GM12878 (cell line): Measurements from ENCODE around the gene AMBP. TPM values are rescaled to one million over a fixed set of nuclear protein-coding genes. Genes with fewer than 3 reads are reported as not detected.

ENCODE experiments used
- ATAC-seq: fragments of 200-7000 bp; cut with Tn5 transposase; 3 replicates; pipeline ENCODE4 v1.9.1; 2020; ENCODE audit warnings: mild to moderate bottlenecking, moderate library complexity
- BruUV-seq: library from RNA; stranded (reverse); fragments of 400-500 nt; replicated peaks from 2 replicates; lab custom pipeline; 2021; lab: Mats Ljungman, UMichigan
- CTCF ChIA-PET: fragments of 300-600 bp; sonication (Branson Sonifier 250); formaldehyde crosslinking; extraction: SDS; loops from one replicate; lab custom pipeline; 2021; ENCODE audit warnings: inconsistent platforms; lab: Yijun Ruan, JAX
- POLR2A ChIA-PET: fragments of 350-600 bp; formaldehyde crosslinking; extraction: SDS; loops from one replicate; lab custom pipeline; 2021; ENCODE audit warnings: inconsistent platforms; lab: Charles Lee
- RAD21 ChIA-PET: fragments of 300-600 bp; sonication (Branson Sonifier 250); formaldehyde crosslinking; loops from one replicate; lab custom pipeline; 2023; ENCODE audit warnings: antibody characterized with exemption; ENCODE audit not compliant: unreplicated experiment; lab: Charles Lee
- SMC1A ChIA-PET: fragments of 300-600 bp; sonication (Branson Sonifier 250); formaldehyde crosslinking; loops from one replicate; lab custom pipeline; 2023; ENCODE audit not compliant: unreplicated experiment, uncharacterized antibody; lab: Charles Lee
- DNase-seq: peaks from one replicate; pipeline ENCODE4 v3.0.0-alpha.2; 2011; ENCODE audit warnings: low read depth, low spot score
- FAIRE-seq: peaks from 3 replicates; lab custom pipeline; 2011; peaks lifted over from hg19 to GRCh38; lab: Jason Lieb, UNC
- H2AFZ ChIP-seq: 2 replicates; pipeline ENCODE4 v1.6.0; 2011; ENCODE audit warnings: low read depth, low read length, control low read depth; ENCODE audit not compliant: control insufficient read depth
- H3K27ac ChIP-seq: 2 replicates; pipeline ENCODE4 v1.5.1; 2011; ENCODE audit warnings: control low read depth; ENCODE audit not compliant: control insufficient read depth, insufficient read depth
- H3K27me3 ChIP-seq, 2 experiments: replicated peaks in 1 of 2; 2 replicates each; pipeline versions ENCODE4 v1.6.0 to v1.6.1; 2011; ENCODE audit warnings: low read length in 1 of 2; ENCODE audit not compliant: control insufficient read depth in 2 of 2, insufficient read depth in 2 of 2
- H3K36me3 ChIP-seq, 2 experiments: 2 replicates each; pipeline ENCODE4 v1.5.1; 2011; ENCODE audit warnings: low read length in 1 of 2; ENCODE audit not compliant: control insufficient read depth in 2 of 2, insufficient read depth in 2 of 2
- H3K4me1 ChIP-seq: 2 replicates; pipeline ENCODE4 v1.6.1; 2011; ENCODE audit warnings: mild to moderate bottlenecking, low read length, moderate library complexity, mixed read lengths; ENCODE audit not compliant: control insufficient read depth, insufficient read depth
- H3K4me2 ChIP-seq: 2 replicates; pipeline ENCODE4 v1.6.0; 2011; ENCODE audit warnings: control low read depth; ENCODE audit not compliant: control insufficient read depth, insufficient read depth
- H3K4me3 ChIP-seq: fragments of 200-600 bp; sonication (generic); 2 replicates; pipeline ENCODE4 v1.5.1; 2016
- H3K79me2 ChIP-seq: 2 replicates; pipeline ENCODE4 v1.6.0; 2011; ENCODE audit warnings: low read length; ENCODE audit not compliant: control insufficient read depth, insufficient read depth
- H3K9ac ChIP-seq: 2 replicates; pipeline ENCODE4 v1.8.0; 2011; ENCODE audit warnings: low read length, control low read depth, mixed read lengths; ENCODE audit not compliant: control insufficient read depth, insufficient read depth
- H3K9me3 ChIP-seq: replicated peaks from 3 replicates; pipeline ENCODE4 v1.5.1; 2011; ENCODE audit warnings: mild to moderate bottlenecking, low read length; ENCODE audit not compliant: control insufficient read depth, insufficient read depth
- H4K20me1 ChIP-seq: 2 replicates; pipeline ENCODE4 v1.6.0; 2011; ENCODE audit not compliant: control insufficient read depth, insufficient read depth
- GATAD2B ChIP-seq: fragments of 450-650 bp; conservative IDR thresholded peaks from 2 replicates; pipeline ENCODE4 v1.6.1; 2017; ENCODE audit warnings: low read depth, mild to moderate bottlenecking, moderate library complexity
- KDM1A ChIP-seq: fragments of 200-600 bp; sonication (generic); IDR thresholded peaks from 2 replicates; pipeline ENCODE4 v1.6.1; 2016; ENCODE audit warnings: borderline replicate concordance
- NFYA ChIP-seq: IDR thresholded peaks from 2 replicates; pipeline ENCODE4 v1.6.1; 2011; ENCODE audit warnings: low read depth, mild to moderate bottlenecking, low read length, improper control_type of control experiment, borderline replicate concordance
- NKRF ChIP-seq: fragments of 450-650 bp; conservative IDR thresholded peaks from 2 replicates; pipeline ENCODE4 v1.6.1; 2017; ENCODE audit warnings: mild to moderate bottlenecking, moderate library complexity
- PKNOX1 ChIP-seq: fragments of 450-650 bp; IDR thresholded peaks from 2 replicates; pipeline ENCODE4 v1.6.1; 2016; ENCODE audit warnings: mild to moderate bottlenecking
- SIX5 ChIP-seq: IDR thresholded peaks from 2 replicates; pipeline ENCODE4 v1.6.1; 2011; ENCODE audit warnings: mild to moderate bottlenecking, low read depth, low read length, moderate library complexity; ENCODE audit not compliant: severe bottlenecking
- SUZ12 ChIP-seq: fragments of 200-600 bp; sonication (generic); IDR thresholded peaks from one replicate; pipeline ENCODE4 v1.6.1; 2018; ENCODE audit warnings: antibody characterized with exemption, mild to moderate bottlenecking; ENCODE audit not compliant: unreplicated experiment
- TCF12 ChIP-seq: IDR thresholded peaks from 2 replicates; pipeline ENCODE4 v1.6.1; 2011; ENCODE audit warnings: low read depth, mild to moderate bottlenecking, low read length
- TCF3 ChIP-seq: IDR thresholded peaks from 2 replicates; pipeline ENCODE4 v1.6.1; 2012; ENCODE audit warnings: low read depth, mild to moderate bottlenecking, low read length, borderline replicate concordance; ENCODE audit not compliant: insufficient read depth
- ZBTB4 ChIP-seq: fragments of 450-650 bp; formaldehyde crosslinking; IDR thresholded peaks from 2 replicates; pipeline ENCODE4 v1.4.0; 2022; ENCODE audit warnings: mild to moderate bottlenecking, moderate library complexity
- ZNF687 ChIP-seq: fragments of 450-650 bp; IDR thresholded peaks from 2 replicates; pipeline ENCODE4 v1.6.1; 2017; ENCODE audit warnings: mild to moderate bottlenecking, moderate library complexity
- ZZZ3 ChIP-seq: IDR thresholded peaks from 2 replicates; pipeline ENCODE4 v1.6.1; 2011; ENCODE audit warnings: low read depth; ENCODE audit not compliant: control insufficient read depth, insufficient read length
- WGBS: methylation state at CpG from one replicate; pipeline ENCODE4 v1.1.6; 2016; ENCODE audit warnings: low lambda C conversion rate; ENCODE audit not compliant: insufficient replicate concordance, insufficient coverage; ENCODE audit errors: missing lambda C conversion rate; 5-methylcytosine and 5-hydroxymethylcytosine counted together
- in situ Hi-C: fragments of 300-500 bp; cut with MboI; formaldehyde crosslinking; loops from 9 replicates; pipeline ENCODE4 v1.14.3; 2018; ENCODE audit warnings: mixed read lengths
- intact Hi-C: fragments of 100-400 bp; cut with micrococcal nuclease; formaldehyde crosslinking; loops from one replicate; pipeline ENCODE4 v1.14.2; 2022; ENCODE audit not compliant: unreplicated experiment
- polyA plus RNA-seq, 11 experiments: library from polyadenylated mRNA; depleted of rRNA in 4 of 11; unstranded in 6 of 11; stranded (reverse) in 5 of 11; fragments of >200 nt; fragmentation: Nextera tagmentation in 4 of 11; fragmentation: Illumina TruSeq in 1 of 11; extraction: Ambion mirVana in 4 of 11; extraction: Trizol in 1 of 11; gene quantifications; 1 replicate in 1 of 11; 2 replicates in 10 of 11; pipeline versions ENCODE4 v1.2.1 to v1.2.3, GENCODE V29; 2011 to 2016; ENCODE audit warnings: inconsistent platforms in 2 of 11, missing spikeins in 2 of 11, low read depth in 1 of 11
- total RNA-seq, 4 experiments: library from RNA; depleted of rRNA in 3 of 4; stranded (reverse); fragments of >200 nt in 3 of 4; fragmentation: Illumina TruSeq in 1 of 4; extraction: Trizol in 1 of 4; gene quantifications; 2 replicates each; pipeline versions ENCODE4 v1.2.1 to v1.2.3, GENCODE V29; 2013 to 2021

Gene AMBP
- total and polyA plus RNA-seq, 10 of the 15 experiments (the other 5 are each of a cell fraction or from before 2014, with no cell fraction given): 0.11 to 2.3 (median 0.18) TPM; not detected in 7

- FAIRE-seq: no peak
- TF ChIP-seq PKNOX1 (no peak), NFYA (no peak), NKRF (no peak), SIX5 (no peak), TCF12 (no peak), GATAD2B (no peak), ZBTB4 (CRISPR knock-in tag) (no peak), SUZ12 (no peak), ZNF687 (no peak), KDM1A (no peak), ZZZ3 (no peak), TCF3 (no peak)
- H4K20me1 ChIP-seq: no peaks in the 10 kb centered on the region
Observed at GRCh38 chr9:114119242-114120191, 41.4 kb upstream of the AMBP start.

More at GRCh38 chr9:114119242-114120191, 41.4 kb upstream of the AMBP start:
- Histone ChIP-seq H3K9me3 (no peaks in the 10 kb centered on the region), H3K27ac (no peak overlapping the region), H3K36me3 (no peaks in the 10 kb centered on the region), H3K27me3 (peaks cover 2 to 6% of the 10 kb centered on the region in 2 experiments; a peak in 3 of 4 replicates), H3K4me3 (no peak overlapping the region), H2AFZ (no peak overlapping the region), H3K9ac (no peak overlapping the region), H3K4me2 (no peak overlapping the region), H3K4me1 (no peaks in the 10 kb centered on the region), H3K79me2 (no peaks in the 10 kb centered on the region)
- DNase-seq: no peak
- WGBS: 12% methylated on average over 9 of the region's 9 CpGs
- ChIA-PET CTCF (no interaction called here), RAD21 (no interaction called here), POLR2A (no interaction called here), SMC1A (no interaction called here)
- no peak for ATAC-seq
- in situ Hi-C loops (no loop called here), intact Hi-C loops (no loop called here)
- BruUV-seq: no TSS peak
